ENCODE data around the gene PHF24.

Gene PHF24

DNA sequence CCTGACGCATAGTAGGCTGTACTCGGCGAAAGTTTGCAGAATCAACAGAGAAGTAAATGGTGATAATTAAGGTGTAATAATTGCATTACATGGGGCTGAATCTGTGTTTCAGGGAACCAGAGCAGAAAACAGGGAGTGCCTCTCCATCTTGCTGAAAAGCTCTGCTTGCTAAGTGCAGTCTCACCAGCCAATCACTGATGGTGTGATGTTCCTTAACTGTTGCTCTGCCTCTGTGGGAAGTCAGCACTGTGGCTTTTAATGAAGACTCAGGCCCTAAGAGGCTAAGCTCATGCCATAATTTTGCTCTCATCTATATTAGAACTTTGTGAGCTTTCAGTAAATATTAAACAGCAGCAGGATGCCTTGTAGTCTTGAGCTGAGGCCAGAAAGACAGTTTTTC lies 4.5 kb downstream of the PHF24 start:
- TF ChIP-seq, protein P1, sequence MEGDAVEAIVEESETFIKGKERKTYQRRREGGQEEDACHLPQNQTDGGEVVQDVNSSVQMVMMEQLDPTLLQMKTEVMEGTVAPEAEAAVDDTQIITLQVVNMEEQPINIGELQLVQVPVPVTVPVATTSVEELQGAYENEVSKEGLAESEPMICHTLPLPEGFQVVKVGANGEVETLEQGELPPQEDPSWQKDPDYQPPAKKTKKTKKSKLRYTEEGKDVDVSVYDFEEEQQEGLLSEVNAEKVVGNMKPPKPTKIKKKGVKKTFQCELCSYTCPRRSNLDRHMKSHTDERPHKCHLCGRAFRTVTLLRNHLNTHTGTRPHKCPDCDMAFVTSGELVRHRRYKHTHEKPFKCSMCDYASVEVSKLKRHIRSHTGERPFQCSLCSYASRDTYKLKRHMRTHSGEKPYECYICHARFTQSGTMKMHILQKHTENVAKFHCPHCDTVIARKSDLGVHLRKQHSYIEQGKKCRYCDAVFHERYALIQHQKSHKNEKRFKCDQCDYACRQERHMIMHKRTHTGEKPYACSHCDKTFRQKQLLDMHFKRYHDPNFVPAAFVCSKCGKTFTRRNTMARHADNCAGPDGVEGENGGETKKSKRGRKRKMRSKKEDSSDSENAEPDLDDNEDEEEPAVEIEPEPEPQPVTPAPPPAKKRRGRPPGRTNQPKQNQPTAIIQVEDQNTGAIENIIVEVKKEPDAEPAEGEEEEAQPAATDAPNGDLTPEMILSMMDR (IDR thresholded peaks at IDR 0.05; ENCODE audit: insufficient read depth, low read length, poor library complexity, severe bottlenecking), result no peak
- DNase-seq (ENCODE audit: extremely low read depth, insufficient read length), result no peak
- peaks cover 1% of the 10 kb centered on the region for H3K27me3 ChIP-seq (replicated peaks; ENCODE audit: control insufficient read depth, insufficient read depth, low read length)
- no peak overlapping the region for H3K4me3 ChIP-seq (replicated peaks; ENCODE audit: low read depth, low read length)
- H3K36me3 ChIP-seq (ENCODE audit: control insufficient read depth, insufficient read depth, low read length), result no peaks in the 10 kb centered on the region

DNA sequence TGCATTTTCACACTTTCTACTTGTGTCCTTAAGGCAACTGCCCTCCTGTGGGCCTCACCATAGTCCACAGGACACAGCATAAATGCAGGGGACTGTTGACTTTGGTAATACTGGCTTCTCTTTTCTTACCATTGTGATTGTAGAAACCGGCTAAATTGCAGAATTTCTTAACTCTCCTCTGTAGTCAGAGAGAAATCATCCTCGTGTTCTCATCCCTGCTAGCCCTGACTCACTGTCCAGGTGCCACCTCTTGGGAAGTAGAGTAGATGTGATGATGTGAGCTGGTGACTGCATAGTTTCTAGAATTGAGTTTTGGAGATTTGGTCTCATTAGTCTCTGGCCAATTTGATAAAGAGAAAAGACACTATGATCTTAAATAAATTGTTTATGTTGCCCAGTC lies 5.5 kb downstream of the PHF24 start:
- Histone ChIP-seq H3K4me3 (replicated peaks; ENCODE audit: low read depth, low read length) (no peak overlapping the region), H3K36me3 (ENCODE audit: control insufficient read depth, insufficient read depth, low read length) (no peaks in the 10 kb centered on the region), H3K27me3 (replicated peaks; ENCODE audit: control insufficient read depth, insufficient read depth, low read length) (peaks cover 1% of the 10 kb centered on the region)
- TF ChIP-seq, protein P1 (IDR thresholded peaks at IDR 0.05; ENCODE audit: insufficient read depth, low read length, poor library complexity, severe bottlenecking), result no peak
- DNase-seq (ENCODE audit: extremely low read depth, insufficient read length), result no peak

DNA sequence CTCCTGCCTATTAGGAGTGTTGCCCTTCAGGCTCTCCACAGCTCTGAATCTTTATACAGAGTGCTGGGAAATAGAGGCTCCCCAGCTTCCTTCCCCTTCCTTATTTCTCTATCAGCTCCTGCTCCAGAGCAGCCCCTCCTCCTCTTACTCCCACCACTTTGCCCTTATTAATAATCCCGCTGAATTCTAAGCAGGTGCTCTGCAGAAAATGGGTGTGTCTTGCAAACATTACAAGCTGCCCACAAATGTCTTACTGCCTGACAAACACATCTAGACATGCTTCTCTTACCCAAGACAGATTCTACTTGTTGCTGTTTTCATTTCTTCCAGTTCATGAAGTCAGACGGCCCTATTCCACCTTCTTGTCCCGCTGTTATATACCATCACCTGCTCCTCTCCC lies 6.4 kb downstream of the PHF24 start:
- Histone ChIP-seq H3K27me3 (replicated peaks; ENCODE audit: control insufficient read depth, insufficient read depth, low read length) (peaks cover 1% of the 10 kb centered on the region), H3K4me3 (replicated peaks; ENCODE audit: low read depth, low read length) (no peak overlapping the region), H3K36me3 (ENCODE audit: control insufficient read depth, insufficient read depth, low read length) (no peaks in the 10 kb centered on the region)
- TF ChIP-seq, protein P1 (IDR thresholded peaks at IDR 0.05; ENCODE audit: insufficient read depth, low read length, poor library complexity, severe bottlenecking), result no peak
- no peak for DNase-seq (ENCODE audit: extremely low read depth, insufficient read length)

DNA sequence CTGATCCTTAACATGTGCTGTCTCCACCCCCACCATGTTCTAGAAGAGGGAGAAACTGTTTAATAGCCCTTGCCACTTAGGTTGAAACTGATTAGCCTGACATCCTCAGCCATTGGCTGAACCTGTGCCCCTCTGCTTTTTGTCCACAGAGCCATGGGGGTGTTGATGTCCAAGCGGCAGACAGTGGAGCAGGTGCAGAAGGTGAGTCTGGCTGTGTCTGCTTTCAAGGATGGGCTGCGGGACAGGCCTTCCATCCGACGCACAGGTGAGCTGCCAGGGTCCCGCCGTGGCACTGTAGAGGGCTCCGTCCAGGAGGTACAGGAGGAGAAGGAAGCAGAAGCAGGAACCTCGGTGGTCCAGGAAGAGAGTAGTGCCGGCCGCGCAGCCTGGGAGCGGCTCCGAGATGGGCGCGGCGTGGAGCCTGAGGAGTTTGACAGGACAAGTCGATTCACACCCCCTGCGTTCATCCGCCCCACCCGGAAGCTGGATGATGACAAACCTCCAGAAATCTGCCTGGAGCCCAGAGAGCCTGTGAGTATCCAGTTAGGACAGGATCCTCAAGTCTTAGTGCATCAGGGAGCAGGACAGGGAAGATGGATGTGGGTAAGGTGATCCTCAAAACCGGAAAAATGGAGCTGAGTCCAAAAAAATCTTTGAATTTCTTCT lies 13.2 kb downstream of the PHF24 start:
- no peaks in the 10 kb centered on the region; the same call in 1 of the 2 replicates for H3K27me3 ChIP-seq (replicated peaks; ENCODE audit: control insufficient read depth, insufficient read depth, low read length)
- no peak overlapping the region for H3K4me3 ChIP-seq (replicated peaks; ENCODE audit: low read depth, low read length)
- TF ChIP-seq, protein P1 (IDR thresholded peaks at IDR 0.05; ENCODE audit: insufficient read depth, low read length, poor library complexity, severe bottlenecking), result no peak
- H3K36me3 ChIP-seq (ENCODE audit: control insufficient read depth, insufficient read depth, low read length), result no peaks in the 10 kb centered on the region
- DNase-seq (ENCODE audit: extremely low read depth, insufficient read length), result no peak

DNA sequence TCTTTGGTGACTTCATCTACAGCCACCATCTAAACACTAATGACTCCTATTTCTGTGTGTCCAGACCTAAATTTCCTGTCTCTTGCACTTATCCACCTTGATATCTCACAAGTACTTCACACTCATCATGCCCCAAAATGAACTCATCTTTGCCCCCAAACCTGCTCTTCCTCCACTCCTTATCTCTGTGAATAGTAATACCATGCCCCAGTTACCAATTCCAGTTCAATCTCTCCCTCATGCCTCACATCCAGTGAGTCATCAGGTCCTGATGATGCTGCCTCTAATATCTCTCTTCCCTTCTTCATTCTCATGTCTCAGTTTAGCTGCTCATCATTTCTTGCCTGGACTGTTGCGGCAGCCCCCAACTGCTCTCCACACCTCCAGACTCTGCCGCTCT lies 16.6 kb downstream of the PHF24 start:
- H3K36me3 ChIP-seq (ENCODE audit: control insufficient read depth, insufficient read depth, low read length), result no peaks in the 10 kb centered on the region
- no peak overlapping the region for H3K4me3 ChIP-seq (replicated peaks; ENCODE audit: low read depth, low read length)
- no peaks in the 10 kb centered on the region; the same call in 1 of the 2 replicates for H3K27me3 ChIP-seq (replicated peaks; ENCODE audit: control insufficient read depth, insufficient read depth, low read length)
- DNase-seq (ENCODE audit: extremely low read depth, insufficient read length), result no peak
- TF ChIP-seq, protein P1 (IDR thresholded peaks at IDR 0.05; ENCODE audit: insufficient read depth, low read length, poor library complexity, severe bottlenecking), result no peak

DNA sequence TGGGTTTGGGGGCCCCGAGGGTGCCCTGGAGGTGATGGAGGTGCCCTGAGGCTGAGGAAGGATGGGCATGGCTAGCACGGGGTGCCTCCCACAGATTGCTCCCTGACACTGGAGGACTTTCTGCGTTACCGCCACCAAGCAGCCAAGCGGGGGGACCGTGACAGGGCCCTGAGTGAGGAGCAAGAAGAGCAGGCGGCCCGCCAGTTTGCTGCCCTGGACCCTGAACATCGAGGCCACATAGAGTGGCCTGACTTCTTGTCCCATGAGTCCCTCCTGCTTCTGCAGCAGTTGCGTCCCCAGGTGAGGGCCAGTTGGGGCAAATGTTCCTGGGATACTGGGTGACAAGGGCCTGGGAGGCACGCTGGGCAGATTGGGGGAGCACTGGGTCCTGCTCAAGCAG lies 18.4 kb downstream of the PHF24 start:
- H3K36me3 ChIP-seq (ENCODE audit: control insufficient read depth, insufficient read depth, low read length), result no peaks in the 10 kb centered on the region
- H3K4me3 ChIP-seq (replicated peaks; ENCODE audit: low read depth, low read length), result no peak overlapping the region
- TF ChIP-seq, protein P1 (IDR thresholded peaks at IDR 0.05; ENCODE audit: insufficient read depth, low read length, poor library complexity, severe bottlenecking), result no peak
- DNase-seq (ENCODE audit: extremely low read depth, insufficient read length), result no peak
- H3K27me3 ChIP-seq (replicated peaks; ENCODE audit: control insufficient read depth, insufficient read depth, low read length), result no peaks in the 10 kb centered on the region; the same call in 1 of the 2 replicates
